ENCODE measurements around the gene DLX5. TPM values are rescaled to one million over a fixed set of nuclear protein-coding genes. Genes with fewer than 3 reads are reported as not detected.

DLX5 gene
- total and polyA plus RNA-seq, 5 donors from 2014 or later = not detected

- no peak overlapping the region for H3K27ac ChIP-seq (ENCODE audit: insufficient read depth, low read length, poor library complexity, severe bottlenecking)
- DNase-seq = no peak
- H3K27ac Mint-ChIP-seq = no peak overlapping the region
- H3K36me3 ChIP-seq (ENCODE audit: control insufficient read depth, insufficient read depth, low read length) = no peaks in the 10 kb centered on the region
- no peak overlapping the region for H3K4me3 Mint-ChIP-seq
- H3K27me3 Mint-ChIP-seq = peaks cover 100% of the 10 kb centered on the region
- ATAC-seq (ENCODE audit: low read depth in 2 of 2) = no peak
- peaks cover 0 to 15% (median 2%) of the 10 kb centered on the region in 7 donors for H3K9me3 Mint-ChIP-seq
- peaks cover 0 to 14% (median 1%) of the 10 kb centered on the region in 4 donors for H3K4me1 Mint-ChIP-seq
- H3K4me1 ChIP-seq (ENCODE audit: control insufficient read depth, insufficient read depth, low read length, poor library complexity, severe bottlenecking) = peaks cover 5% of the 10 kb centered on the region
- peaks cover 81% of the 10 kb centered on the region for H3K27me3 ChIP-seq (ENCODE audit: control insufficient read depth, insufficient read depth, low read length)
- peaks cover 4 to 8% of the 10 kb centered on the region in 2 experiments for H3K9me3 ChIP-seq (ENCODE audit: control insufficient read depth in 2 of 2, low read length in 2 of 2)
- H3K36me3 Mint-ChIP-seq = no peaks in the 10 kb centered on the region
- H3K4me3 ChIP-seq (ENCODE audit: low read depth, low read length) = no peak overlapping the region
Measured at GRCh38 chr7:97011536-97012364, 12.9 kb downstream of the DLX5 start.

GRCh38 chr7:97011104-97011503 lies 13.5 kb downstream of the DLX5 start:
- Histone ChIP-seq H3K9me3 (ENCODE audit: control insufficient read depth in 2 of 2, low read length in 2 of 2) (peaks cover 4 to 8% of the 10 kb centered on the region in 2 experiments), H3K36me3 (ENCODE audit: control insufficient read depth, insufficient read depth, low read length) (no peaks in the 10 kb centered on the region), H3K27me3 (ENCODE audit: control insufficient read depth, insufficient read depth, low read length) (peaks cover 79% of the 10 kb centered on the region), H3K4me3 (ENCODE audit: low read depth, low read length) (no peak overlapping the region), H3K27ac (ENCODE audit: insufficient read depth, low read length, poor library complexity, severe bottlenecking) (no peak overlapping the region), H3K4me1 (ENCODE audit: control insufficient read depth, insufficient read depth, low read length, poor library complexity, severe bottlenecking) (peaks cover 9% of the 10 kb centered on the region)
- Mint-ChIP-seq H3K4me3 (no peak overlapping the region), H3K27ac (no peak overlapping the region), H3K4me1 (peaks cover 0 to 15% (median 1%) of the 10 kb centered on the region in 4 donors), H3K36me3 (no peaks in the 10 kb centered on the region), H3K9me3 (peaks cover 0 to 12% (median 2%) of the 10 kb centered on the region in 7 donors), H3K27me3 (peaks cover 96% of the 10 kb centered on the region)
- no peak for ATAC-seq (ENCODE audit: low read depth in 2 of 2)
- DNase-seq = no peak

GRCh38 chr7:97009753-97010732 lies 14.6 kb downstream of the DLX5 start:
- no peak overlapping the region for H3K4me3 ChIP-seq (ENCODE audit: low read depth, low read length)
- ATAC-seq (ENCODE audit: low read depth in 2 of 2) (no peak), DNase-seq (no peak)
- no peak overlapping the region for H3K27ac ChIP-seq (ENCODE audit: insufficient read depth, low read length, poor library complexity, severe bottlenecking)
- H3K9me3 ChIP-seq (ENCODE audit: control insufficient read depth in 2 of 2, low read length in 2 of 2) = peaks cover 1 to 8% of the 10 kb centered on the region in 2 experiments
- peaks cover 95% of the 10 kb centered on the region for H3K27me3 Mint-ChIP-seq
- H3K4me3 Mint-ChIP-seq = peak overlapping the region in 1 of 4 donors; percentile 15
- H3K9me3 Mint-ChIP-seq = peaks cover 0 to 7% (median 2%) of the 10 kb centered on the region in 7 donors
- no peak overlapping the region for H3K27ac Mint-ChIP-seq
- no peaks in the 10 kb centered on the region for H3K36me3 Mint-ChIP-seq
- H3K4me1 Mint-ChIP-seq = peaks cover 0 to 16% (median 2%) of the 10 kb centered on the region in 4 donors
- H3K36me3 ChIP-seq (ENCODE audit: control insufficient read depth, insufficient read depth, low read length) = no peaks in the 10 kb centered on the region
- peaks cover 19% of the 10 kb centered on the region for H3K4me1 ChIP-seq (ENCODE audit: control insufficient read depth, insufficient read depth, low read length, poor library complexity, severe bottlenecking)
- H3K27me3 ChIP-seq (ENCODE audit: control insufficient read depth, insufficient read depth, low read length) = peaks cover 69% of the 10 kb centered on the region

GRCh38 chr7:97008275-97008917 lies 16.2 kb downstream of the DLX5 start:
- peaks cover 0 to 8% of the 10 kb centered on the region in 2 experiments for H3K9me3 ChIP-seq (ENCODE audit: control insufficient read depth in 2 of 2, low read length in 2 of 2)
- H3K36me3 ChIP-seq (ENCODE audit: control insufficient read depth, insufficient read depth, low read length) = no peaks in the 10 kb centered on the region
- DNase-seq (no peak), ATAC-seq (ENCODE audit: low read depth in 2 of 2) (no peak)
- H3K27me3 Mint-ChIP-seq = peaks cover 95% of the 10 kb centered on the region
- peaks cover 59% of the 10 kb centered on the region for H3K27me3 ChIP-seq (ENCODE audit: control insufficient read depth, insufficient read depth, low read length)
- H3K9me3 Mint-ChIP-seq = peaks cover 0 to 6% (median 1%) of the 10 kb centered on the region in 7 donors
- H3K4me1 Mint-ChIP-seq = peaks cover 0 to 26% (median 6%) of the 10 kb centered on the region in 4 donors
- peak overlapping the region in 1 of 4 donors; percentile 19 for H3K4me3 Mint-ChIP-seq
- H3K36me3 Mint-ChIP-seq = no peaks in the 10 kb centered on the region
- no peak overlapping the region for H3K27ac ChIP-seq (ENCODE audit: insufficient read depth, low read length, poor library complexity, severe bottlenecking)
- H3K4me1 ChIP-seq (ENCODE audit: control insufficient read depth, insufficient read depth, low read length, poor library complexity, severe bottlenecking) = peaks cover 26% of the 10 kb centered on the region
- no peak overlapping the region for H3K4me3 ChIP-seq (ENCODE audit: low read depth, low read length)
- no peak overlapping the region for H3K27ac Mint-ChIP-seq

- H3K36me3 Mint-ChIP-seq = no peaks in the 10 kb centered on the region
- ATAC-seq (ENCODE audit: low read depth in 2 of 2) = no peak
- peaks cover 0 to 33% (median 6%) of the 10 kb centered on the region in 4 donors for H3K4me1 Mint-ChIP-seq
- Histone ChIP-seq H3K4me1 (ENCODE audit: control insufficient read depth, insufficient read depth, low read length, poor library complexity, severe bottlenecking) (peaks cover 26% of the 10 kb centered on the region), H3K27ac (ENCODE audit: insufficient read depth, low read length, poor library complexity, severe bottlenecking) (no peak overlapping the region), H3K36me3 (ENCODE audit: control insufficient read depth, insufficient read depth, low read length) (no peaks in the 10 kb centered on the region), H3K27me3 (ENCODE audit: control insufficient read depth, insufficient read depth, low read length) (peaks cover 56% of the 10 kb centered on the region), H3K4me3 (ENCODE audit: low read depth, low read length) (no peak overlapping the region), H3K9me3 (ENCODE audit: control insufficient read depth in 2 of 2, low read length in 2 of 2) (peaks cover 0 to 5% of the 10 kb centered on the region in 2 experiments)
- peaks cover 0 to 7% (median 1%) of the 10 kb centered on the region in 7 donors for H3K9me3 Mint-ChIP-seq
- peak overlapping the region in 1 of 4 donors; percentile 19 for H3K4me3 Mint-ChIP-seq
- peaks cover 95% of the 10 kb centered on the region for H3K27me3 Mint-ChIP-seq
- H3K27ac Mint-ChIP-seq = no peak overlapping the region
- no peak for DNase-seq
Measured at GRCh38 chr7:97007583-97007861, 17.1 kb downstream of the DLX5 start.

GRCh38 chr7:97006816-97007582 lies 17.6 kb downstream of the DLX5 start:
- peaks cover 26% of the 10 kb centered on the region for H3K4me1 ChIP-seq (ENCODE audit: control insufficient read depth, insufficient read depth, low read length, poor library complexity, severe bottlenecking)
- ATAC-seq (ENCODE audit: low read depth in 2 of 2) (no peak), DNase-seq (no peak)
- peak overlapping the region in 1 of 3 donors; percentile 55 for H3K27ac Mint-ChIP-seq
- H3K36me3 Mint-ChIP-seq = no peaks in the 10 kb centered on the region
- H3K9me3 ChIP-seq (ENCODE audit: control insufficient read depth in 2 of 2, low read length in 2 of 2) = peaks cover 0 to 3% of the 10 kb centered on the region in 2 experiments
- H3K27me3 Mint-ChIP-seq = peaks cover 95% of the 10 kb centered on the region
- no peaks in the 10 kb centered on the region for H3K36me3 ChIP-seq (ENCODE audit: control insufficient read depth, insufficient read depth, low read length)
- H3K9me3 Mint-ChIP-seq = peaks cover 0 to 9% (median 0%) of the 10 kb centered on the region in 7 donors
- H3K27ac ChIP-seq (ENCODE audit: insufficient read depth, low read length, poor library complexity, severe bottlenecking) = no peak overlapping the region
- H3K4me3 Mint-ChIP-seq = peak overlapping the region in 3 of 4 donors; percentile 47 to 78 (median 77)
- peaks cover 57% of the 10 kb centered on the region for H3K27me3 ChIP-seq (ENCODE audit: control insufficient read depth, insufficient read depth, low read length)
- no peak overlapping the region for H3K4me3 ChIP-seq (ENCODE audit: low read depth, low read length)
- peaks cover 0 to 33% (median 6%) of the 10 kb centered on the region in 4 donors for H3K4me1 Mint-ChIP-seq
